Common myeloid progenitor, CD34-positive (primary cell): ENCODE measurements around the gene C11orf68.

ENCODE experiments used
- CTCF ChIA-PET: fragments of 350-600 bp; sonication (Branson Sonifier 250); formaldehyde crosslinking; loops from one replicate; lab custom pipeline; 2021; ENCODE audit warnings: antibody characterized with exemption; lab: Charles Lee
- POLR2A ChIA-PET: fragments of 350-600 bp; sonication (Branson Sonifier 250); formaldehyde crosslinking; loops from one replicate; lab custom pipeline; 2021; ENCODE audit warnings: antibody characterized with exemption; lab: Charles Lee
- DNase-seq, 3 donors: peaks; one replicate each; pipeline versions ENCODE4 v3.0.0 to v3.0.0-alpha.2; 2013
- H3K27ac ChIP-seq, 2 experiments: 1 replicate in 1 of 2; 2 replicates in 1 of 2; pipeline ENCODE4 v1.7.0; 2013; ENCODE audit warnings: inconsistent platforms in 2 of 2, low read length in 2 of 2, mild to moderate bottlenecking in 2 of 2, low read depth in 1 of 2, moderate library complexity in 1 of 2; ENCODE audit not compliant: severe bottlenecking in 2 of 2, insufficient read depth in 1 of 2, poor library complexity in 1 of 2
- H3K27me3 ChIP-seq, 5 experiments: replicated peaks in 2 of 5; 1 replicate in 3 of 5; 2 replicates in 2 of 5; pipeline versions ENCODE4 v1.6.1 to v1.7.0; 2013; ENCODE audit warnings: low read length in 4 of 5, mild to moderate bottlenecking in 2 of 5, moderate library complexity in 2 of 5, inconsistent platforms in 1 of 5; ENCODE audit not compliant: insufficient read depth in 5 of 5, control insufficient read depth in 4 of 5
- H3K36me3 ChIP-seq, 4 experiments: 1 replicate in 2 of 4; 2 replicates in 2 of 4; pipeline versions ENCODE4 v1.6.1 to v1.7.0; 2013; ENCODE audit warnings: low read length in 3 of 4, control low read depth in 1 of 4, mild to moderate bottlenecking in 1 of 4; ENCODE audit not compliant: control insufficient read depth in 4 of 4, insufficient read depth in 4 of 4
- H3K4me1 ChIP-seq, 4 experiments: 1 replicate in 3 of 4; 2 replicates in 1 of 4; pipeline versions ENCODE4 v1.6.1 to v1.7.1; 2013; ENCODE audit warnings: low read length in 3 of 4, mild to moderate bottlenecking in 3 of 4, control low read depth in 1 of 4, inconsistent platforms in 1 of 4, moderate library complexity in 1 of 4; ENCODE audit not compliant: control insufficient read depth in 4 of 4, insufficient read depth in 4 of 4; ENCODE audit errors: control extremely low read depth in 1 of 4
- H3K4me3 ChIP-seq, 7 experiments: 1 replicate in 4 of 7; 2 replicates in 3 of 7; pipeline versions ENCODE4 v1.5.1 to v1.7.0; 2013; ENCODE audit warnings: mild to moderate bottlenecking in 7 of 7, low read length in 6 of 7, moderate library complexity in 6 of 7, inconsistent platforms in 2 of 7, low read depth in 2 of 7, control low read depth in 1 of 7; ENCODE audit not compliant: insufficient read depth in 4 of 7, control insufficient read depth in 1 of 7; ENCODE audit errors: extremely low read depth in 1 of 7
- H3K9me3 ChIP-seq, 5 experiments: 1 replicate in 4 of 5; 2 replicates in 1 of 5; pipeline versions ENCODE4 v1.6.1 to v1.7.1; 2013; ENCODE audit warnings: low read length in 4 of 5, mild to moderate bottlenecking in 2 of 5, inconsistent platforms in 1 of 5, low read depth in 1 of 5, moderate library complexity in 1 of 5; ENCODE audit not compliant: control insufficient read depth in 4 of 5, insufficient read depth in 2 of 5; ENCODE audit errors: control extremely low read depth in 1 of 5
- WGBS: methylation state at CpG from one replicate; pipeline ENCODE4 v1.1.5; 2013; ENCODE audit not compliant: insufficient coverage; 5-methylcytosine and 5-hydroxymethylcytosine counted together

The C11orf68 gene

DNA sequence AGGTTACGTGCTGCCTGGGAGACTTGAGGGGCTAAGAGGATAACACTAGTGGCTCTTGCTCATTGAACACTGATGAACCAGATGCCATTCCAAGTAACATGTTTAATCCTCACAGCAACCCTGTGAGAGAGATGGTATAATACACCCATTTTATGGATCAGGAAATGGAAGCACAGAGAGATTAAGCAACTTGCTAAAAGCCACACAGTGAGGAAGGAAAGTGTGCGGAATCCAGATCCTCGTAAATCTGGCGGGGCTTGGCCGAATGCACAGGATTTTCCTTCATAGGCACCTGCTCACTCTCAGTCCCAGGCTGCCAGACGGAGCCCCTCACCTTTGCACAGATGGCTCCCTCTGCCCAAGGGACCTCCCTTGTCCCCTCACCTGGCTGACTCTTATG lies 11.0 kb downstream of the C11orf68 start:
- ChIA-PET POLR2A (no interaction called here), CTCF (interaction anchor here (1.2 to 1.6 kb wide), 2 partner anchors 10 to 25 kb away, joined by 3 to 4 read pairs; no protein-coding TSS in a partner anchor)
- no peaks in the 10 kb centered on the region for H3K36me3 ChIP-seq
- no peaks in the 10 kb centered on the region for H3K27me3 ChIP-seq
- no peak overlapping the region for H3K4me3 ChIP-seq
- H3K9me3 ChIP-seq, result no peaks in the 10 kb centered on the region
- peaks cover 0 to 22% (median 18%) of the 10 kb centered on the region in 4 experiments for H3K4me1 ChIP-seq
- no peak for DNase-seq
- H3K27ac ChIP-seq, result no peak overlapping the region
- WGBS, result 98% methylated on average over 5 of the region's 6 CpGs

DNA sequence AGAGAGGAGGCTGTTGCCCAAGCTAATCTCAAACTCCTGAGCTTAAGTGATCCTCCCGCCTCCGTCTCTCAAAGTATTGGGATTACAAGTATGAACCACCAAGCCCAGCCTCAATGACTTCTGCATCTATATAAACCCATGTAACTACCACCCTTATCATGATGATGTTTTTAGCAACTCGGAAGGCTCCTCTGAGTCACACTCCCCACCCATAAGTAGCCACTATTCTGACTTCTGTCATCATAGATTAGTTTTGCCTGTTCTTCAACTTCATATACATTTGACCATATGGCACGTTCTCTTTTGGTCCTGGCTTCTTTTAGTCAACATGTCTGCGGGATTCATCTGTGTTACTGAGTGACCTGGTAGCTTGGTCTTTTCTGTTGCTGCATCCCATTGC lies 12.3 kb downstream of the C11orf68 start:
- Histone ChIP-seq H3K36me3 (no peaks in the 10 kb centered on the region), H3K4me1 (peaks cover 0 to 26% (median 21%) of the 10 kb centered on the region in 4 experiments), H3K27me3 (no peaks in the 10 kb centered on the region), H3K4me3 (no peak overlapping the region), H3K9me3 (no peaks in the 10 kb centered on the region), H3K27ac (no peak overlapping the region)
- POLR2A ChIA-PET, result interaction anchor here (0.5 kb wide), 1 partner anchor 20 kb away, joined by 7 read pairs; no protein-coding TSS in a partner anchor
- CTCF ChIA-PET, result interaction anchor here (0.6 to 1.6 kb wide), 3 partner anchors 21 to 82 kb away, joined by 3 read pairs; no protein-coding TSS in a partner anchor
- DNase-seq, result no peak
- 94% methylated on average over 3 of the region's 5 CpGs for WGBS

DNA sequence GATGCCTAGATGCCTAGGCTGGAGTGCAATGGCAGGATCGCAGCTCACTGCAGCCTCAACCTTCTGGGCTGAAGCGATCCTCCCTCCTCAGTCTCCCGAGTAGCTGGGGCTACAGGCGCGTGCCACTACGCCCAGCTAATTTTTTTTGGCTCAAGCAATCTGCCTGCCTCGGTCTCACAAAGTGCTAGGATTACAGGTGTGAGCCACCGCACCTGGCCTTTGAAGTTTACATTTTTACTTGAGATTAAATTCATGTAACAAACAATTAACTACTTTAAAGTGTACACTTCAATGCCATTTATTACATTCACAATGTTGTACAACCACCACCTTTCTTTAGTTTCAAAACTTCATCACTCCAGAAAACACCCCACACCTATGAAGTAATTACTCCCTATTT lies 15.1 kb downstream of the C11orf68 start:
- no peaks in the 10 kb centered on the region for H3K9me3 ChIP-seq
- no peak for DNase-seq
- 90% methylated on average over 7 of the region's 8 CpGs for WGBS
- no peak overlapping the region for H3K4me3 ChIP-seq
- H3K4me1 ChIP-seq, result peaks cover 0 to 43% (median 33%) of the 10 kb centered on the region in 4 experiments
- no peaks in the 10 kb centered on the region for H3K36me3 ChIP-seq
- ChIA-PET CTCF (interaction anchor here (1.2 to 4.8 kb wide), 5 partner anchors 7 to 88 kb away, joined by 3 to 40 read pairs (median 5); partner anchors contain the start of gene CCDC85B), POLR2A (no interaction called here)
- H3K27ac ChIP-seq, result peak overlapping the region in 1 of 2 experiments; percentile 47
- no peaks in the 10 kb centered on the region for H3K27me3 ChIP-seq

DNA sequence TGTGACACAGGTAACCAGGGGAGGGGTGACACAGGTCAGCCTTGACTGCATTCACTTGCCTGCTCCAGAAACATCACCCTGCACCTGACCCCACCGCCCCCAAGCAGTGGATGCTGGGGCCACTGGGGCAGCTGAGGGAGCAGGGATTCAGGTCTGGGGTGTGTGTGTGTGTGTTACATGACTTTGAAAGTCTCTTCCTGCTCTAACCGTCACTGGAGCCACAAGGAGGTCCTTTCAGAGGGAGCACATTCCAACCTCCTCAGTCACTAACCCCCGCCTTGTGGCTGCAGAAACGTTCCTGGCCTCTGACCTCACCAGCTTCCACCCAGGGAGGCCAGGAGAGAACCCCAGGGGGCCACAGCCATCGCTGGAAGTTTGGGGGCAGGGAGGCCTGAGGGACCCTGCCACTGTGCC lies 15.8 kb downstream of the C11orf68 start:
- POLR2A ChIA-PET, result interaction anchor here (0.8 to 5.5 kb wide), 2 partner anchors 12 to 29 kb away, joined by 3 to 33 read pairs; partner anchors contain the start of gene CCDC85B
- CTCF ChIA-PET, result interaction anchor here (1.2 to 4.8 kb wide), 5 partner anchors 8 to 87 kb away, joined by 3 to 40 read pairs (median 5); partner anchors contain the start of gene CCDC85B
- no peaks in the 10 kb centered on the region for H3K9me3 ChIP-seq
- H3K4me3 ChIP-seq, result no peak overlapping the region
- peak overlapping the region in 1 of 2 experiments; percentile 47 for H3K27ac ChIP-seq
- peaks cover 0 to 48% (median 39%) of the 10 kb centered on the region in 4 experiments for H3K4me1 ChIP-seq
- no peaks in the 10 kb centered on the region for H3K36me3 ChIP-seq
- DNase-seq, result no peak
- no peaks in the 10 kb centered on the region for H3K27me3 ChIP-seq
- 15% methylated on average over 4 of the region's 5 CpGs for WGBS

DNA sequence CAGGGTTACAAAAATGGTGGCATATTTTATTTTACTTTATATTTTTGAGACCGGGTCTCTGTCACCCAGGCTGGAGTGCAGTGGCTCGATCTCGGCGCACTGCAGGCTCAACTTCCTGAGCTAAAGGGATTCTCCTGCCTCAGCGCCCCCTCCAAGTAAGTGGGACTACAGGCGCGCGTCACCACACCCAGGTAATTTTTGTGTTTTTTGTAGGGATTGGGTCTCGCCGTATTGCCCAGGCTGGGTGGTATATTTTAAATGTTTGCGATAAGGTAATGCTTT lies 18.0 kb downstream of the C11orf68 start:
- Histone ChIP-seq H3K27ac (no peak overlapping the region), H3K4me3 (peak overlapping the region in 3 of 7 experiments; percentile 74 to 89 (median 77)), H3K4me1 (peaks cover 0 to 48% (median 39%) of the 10 kb centered on the region in 4 experiments)

DNA sequence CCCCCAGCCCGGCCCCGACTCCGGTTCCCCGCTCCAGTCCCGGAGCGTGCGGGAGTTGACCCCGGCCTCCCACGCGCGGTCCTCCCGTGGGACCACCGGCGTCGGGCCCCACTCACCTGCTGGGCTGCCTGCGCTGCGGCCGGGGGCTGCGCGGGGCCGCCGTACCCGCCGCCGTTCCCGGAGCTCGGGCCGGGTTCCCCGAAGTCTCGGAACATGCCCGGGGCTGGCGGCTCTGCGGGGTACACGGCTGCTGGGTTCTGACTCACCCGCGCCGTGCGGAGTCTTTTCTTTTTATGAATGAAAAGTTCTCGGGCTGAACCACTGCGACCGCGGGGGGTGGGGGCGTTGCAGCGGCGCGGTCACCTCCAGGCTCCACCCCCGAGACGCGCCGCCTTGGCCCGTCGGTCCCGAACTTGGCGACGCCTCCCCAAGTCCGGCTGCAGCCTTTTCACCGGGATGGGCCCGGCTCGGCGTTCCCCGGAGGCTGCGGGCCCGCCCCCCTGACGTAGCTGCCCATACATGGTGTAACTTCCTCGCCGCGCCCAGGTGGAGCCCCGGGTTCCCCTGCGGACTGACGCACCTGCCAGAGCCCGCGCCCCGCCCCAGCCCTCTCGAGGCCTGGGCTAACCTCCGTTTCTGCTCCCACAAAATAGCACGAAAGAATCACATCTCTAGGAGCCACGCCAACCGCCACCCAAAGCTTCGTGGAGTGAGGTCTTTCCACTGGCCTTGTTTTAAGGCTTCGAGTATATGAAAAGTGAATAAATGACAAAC lies 18.6 kb downstream of the C11orf68 start, which contains the start of gene FOSL1:
TSS of gene FOSL1 (minus strand) at position 264 of the 774 bp plus-strand sequence. CDS start at position 215, 49 bp downstream.
- H3K36me3 ChIP-seq, result peaks cover 0 to 9% (median 0%) of the 10 kb centered on the region in 4 experiments
- DNase-seq, result peak; percentile 95 to 98 (median 98)
- ChIA-PET POLR2A (interaction anchor here (0.6 to 5.5 kb wide), 11 partner anchors 9 to 219 kb away, joined by 3 to 33 read pairs (median 4); partner anchors contain the start of genes C11orf68, CCDC85B and SART1), CTCF (interaction anchor here (0.9 to 4.8 kb wide), 11 partner anchors 10 to 83 kb away, joined by 3 to 40 read pairs (median 4); partner anchors contain the start of genes C11orf68 and CCDC85B)
- no peaks in the 10 kb centered on the region for H3K27me3 ChIP-seq
- H3K9me3 ChIP-seq, result no peaks in the 10 kb centered on the region
- peak within 1 kb of the TSS; percentile 33 to 77 for H3K27ac ChIP-seq
- H3K4me1 ChIP-seq, result peaks cover 0 to 48% (median 39%) of the 10 kb centered on the region in 4 experiments
- WGBS, result 2% methylated on average over 74 of the region's 80 CpGs
- H3K4me3 ChIP-seq, result peak within 1 kb of the TSS; percentile 55 to 89 (median 77)

More for the DNA sequence above, 18.0 kb downstream of the C11orf68 start:
- no CpG with 5 or more reads among the region's 11 CpGs for WGBS
- H3K9me3 ChIP-seq, result no peaks in the 10 kb centered on the region
- CTCF ChIA-PET, result interaction anchor here (0.9 to 4.8 kb wide), 12 partner anchors 10 to 87 kb away, joined by 3 to 40 read pairs (median 4); partner anchors contain the start of genes C11orf68 and CCDC85B
- DNase-seq, result no peak
- H3K36me3 ChIP-seq, result peaks cover 0 to 9% (median 0%) of the 10 kb centered on the region in 4 experiments
- POLR2A ChIA-PET, result interaction anchor here (0.6 to 5.5 kb wide), 10 partner anchors 10 to 219 kb away, joined by 3 to 33 read pairs (median 4); partner anchors contain the start of genes C11orf68 and CCDC85B
- no peaks in the 10 kb centered on the region for H3K27me3 ChIP-seq
